Measurements from ENCODE around the gene ACADM. TPM values are rescaled to one million over a fixed set of nuclear protein-coding genes. Genes with fewer than 3 reads are reported as not detected.

Gene ACADM
- total RNA-seq, 3 donors from 2014 or later = 46.7 to 62.9 (median 50.5) TPM

DNA sequence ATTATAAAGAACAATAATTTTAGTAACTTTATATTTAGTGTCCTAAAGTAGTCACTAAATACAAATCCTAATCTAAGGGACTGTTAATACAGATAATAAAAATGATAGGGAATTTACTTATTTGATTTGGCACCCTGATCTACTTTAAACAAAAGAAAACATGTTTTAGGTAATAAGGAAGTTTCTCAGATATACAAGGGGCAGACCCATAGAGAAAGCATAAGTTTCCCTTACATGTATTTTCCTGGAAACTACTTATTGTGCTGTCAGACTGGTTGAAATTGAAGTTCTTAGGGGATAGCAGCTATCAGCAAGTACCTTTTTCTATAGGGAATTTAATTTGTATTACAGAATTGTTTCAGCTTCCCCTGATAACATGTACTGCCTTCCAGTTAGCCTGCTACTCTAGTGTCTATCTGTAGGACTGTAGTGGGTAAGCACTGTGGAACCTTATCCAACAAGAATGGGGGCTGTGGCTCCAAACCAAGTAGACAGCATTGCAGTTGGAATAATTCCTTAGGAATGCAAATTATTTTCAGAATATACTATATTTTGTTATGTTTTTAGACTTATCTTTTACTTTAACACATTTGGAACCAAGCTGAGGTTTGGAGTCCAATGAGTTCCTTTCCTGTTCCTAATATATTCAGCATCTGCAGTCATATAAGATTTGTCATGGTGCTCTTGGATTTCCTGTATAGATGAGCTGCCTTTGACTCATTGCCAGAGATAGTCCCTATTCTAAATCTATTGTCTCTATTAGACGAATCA, 86.9 kb downstream of the ACADM start:
- DNase-seq (ENCODE audit: low spot score in 2 of 2) = no peak
- H3K9me3 ChIP-seq = no peaks in the 10 kb centered on the region
- TF ChIP-seq POLR2A (IDR thresholded peaks at IDR 0.05) = no peak
- intact Hi-C loops (cut with DNase I; ENCODE audit: low total_unique reads) = no loop called here
- H3K4me1 ChIP-seq = no peaks in the 10 kb centered on the region
- H3K36me3 ChIP-seq = no peaks in the 10 kb centered on the region
- no peaks in the 10 kb centered on the region for H3K27me3 ChIP-seq
- H3K27ac ChIP-seq = no peak overlapping the region
- no peak overlapping the region for H3K4me3 ChIP-seq

DNA sequence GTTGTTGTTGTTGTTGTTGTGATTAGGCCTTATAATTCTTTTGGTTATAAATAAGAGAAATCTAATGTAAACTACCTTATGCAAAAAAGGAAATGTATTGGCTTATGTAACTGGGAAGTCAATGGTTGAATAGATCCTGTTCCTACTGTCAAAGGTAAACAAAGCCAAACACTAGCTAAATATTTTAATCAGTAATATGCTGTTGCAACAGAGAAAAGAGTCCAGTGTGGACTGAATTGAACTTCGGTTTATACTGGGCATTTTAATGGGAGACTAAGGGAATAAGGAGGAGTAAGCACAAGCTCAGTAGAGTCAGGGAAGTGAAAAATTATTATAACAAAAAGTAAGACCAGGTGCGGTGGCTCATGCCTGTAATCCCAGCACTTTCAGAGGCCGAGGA, 87.6 kb downstream of the ACADM start:
- Histone ChIP-seq H3K4me1 (no peaks in the 10 kb centered on the region), H3K27me3 (no peaks in the 10 kb centered on the region), H3K9me3 (no peaks in the 10 kb centered on the region), H3K27ac (no peak overlapping the region), H3K4me3 (no peak overlapping the region), H3K36me3 (no peaks in the 10 kb centered on the region)
- TF ChIP-seq POLR2AphosphoS5 (IDR thresholded peaks at IDR 0.05) = no peak
- DNase-seq (ENCODE audit: low spot score in 2 of 2) = no peak
- intact Hi-C loops (cut with DNase I; ENCODE audit: low total_unique reads) = no loop called here

Other genes with a start within 250 kb of the ACADM start
- 1 to 10 TPM in 2 of 3 donors, under 1 TPM in 1; 0.16 to 3.6 (median 3.5) TPM for gene SLC44A5, start 113.6 kb upstream of the ACADM start, total RNA-seq
- gene RABGGTB, start 61.5 kb downstream of the ACADM start, total RNA-seq = 10 to 100 TPM; 64.8 to 81.1 (median 80.3) TPM
- gene MSH4, start 72.2 kb downstream of the ACADM start, total RNA-seq = under 1 TPM; 0.32 to 0.88 (median 0.66) TPM
- not detected for gene ASB17, start 207.7 kb downstream of the ACADM start, total RNA-seq

Data from breast epithelium (tissue), 4 donors.